Peyer's patch (tissue), 4 donors: ENCODE data around the gene ZNF814.

ENCODE experiments used
- POLR2A ChIP-seq, 2 donors: fragments of 450-650 bp; IDR thresholded peaks; one replicate each; pipeline ENCODE4 v1.5.1; 2017; ENCODE audit warnings: antibody characterized with exemption in 2 of 2, mild to moderate bottlenecking in 2 of 2, moderate library complexity in 2 of 2
- TF ChIP-seq, protein P1 (sequence below), 6 experiments: fragments of 450-650 bp in 4 of 6; fragments of 200-600 bp in 2 of 6; sonication (generic) in 1 of 6; IDR thresholded peaks; one replicate each; pipeline ENCODE4 v1.5.1; 2017 to 2019; ENCODE audit warnings: antibody characterized with exemption in 6 of 6, mild to moderate bottlenecking in 3 of 6, moderate library complexity in 1 of 6

- TF ChIP-seq, protein P1, sequence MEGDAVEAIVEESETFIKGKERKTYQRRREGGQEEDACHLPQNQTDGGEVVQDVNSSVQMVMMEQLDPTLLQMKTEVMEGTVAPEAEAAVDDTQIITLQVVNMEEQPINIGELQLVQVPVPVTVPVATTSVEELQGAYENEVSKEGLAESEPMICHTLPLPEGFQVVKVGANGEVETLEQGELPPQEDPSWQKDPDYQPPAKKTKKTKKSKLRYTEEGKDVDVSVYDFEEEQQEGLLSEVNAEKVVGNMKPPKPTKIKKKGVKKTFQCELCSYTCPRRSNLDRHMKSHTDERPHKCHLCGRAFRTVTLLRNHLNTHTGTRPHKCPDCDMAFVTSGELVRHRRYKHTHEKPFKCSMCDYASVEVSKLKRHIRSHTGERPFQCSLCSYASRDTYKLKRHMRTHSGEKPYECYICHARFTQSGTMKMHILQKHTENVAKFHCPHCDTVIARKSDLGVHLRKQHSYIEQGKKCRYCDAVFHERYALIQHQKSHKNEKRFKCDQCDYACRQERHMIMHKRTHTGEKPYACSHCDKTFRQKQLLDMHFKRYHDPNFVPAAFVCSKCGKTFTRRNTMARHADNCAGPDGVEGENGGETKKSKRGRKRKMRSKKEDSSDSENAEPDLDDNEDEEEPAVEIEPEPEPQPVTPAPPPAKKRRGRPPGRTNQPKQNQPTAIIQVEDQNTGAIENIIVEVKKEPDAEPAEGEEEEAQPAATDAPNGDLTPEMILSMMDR (IDR thresholded peaks at IDR 0.05), result no peak
- TF ChIP-seq POLR2A (IDR thresholded peaks at IDR 0.05), result no peak
These were observed 20.9 kb downstream of the ZNF814 start for GRCh38 chr19:57867868-57868492.
